ENCODE results near the gene C2CD2. TPM values are rescaled to one million over a fixed set of nuclear protein-coding genes. Genes with fewer than 3 reads are reported as not detected.

The C2CD2 gene
- total RNA-seq, 4 donors from 2014 or later: 11.6 to 25.3 (median 18.9) TPM

GRCh38 chr21:41943851-41944250 is 10.0 kb downstream of the C2CD2 start:
- Histone ChIP-seq H3K9me3 (no peaks in the 10 kb centered on the region), H3K36me3 (peaks cover 4 to 28% (median 12%) of the 10 kb centered on the region in 4 donors), H3K27me3 (no peaks in the 10 kb centered on the region), H3K4me3 (no peak overlapping the region), H3K4me1 (peaks cover 10 to 23% (median 15%) of the 10 kb centered on the region in 4 donors), H3K27ac (replicated peaks in 1 of 4) (no peak overlapping the region)
- TF ChIP-seq EP300 (IDR thresholded peaks at IDR 0.05) (no peak), POLR2AphosphoS5 (IDR thresholded peaks at IDR 0.05) (no peak), POLR2A (IDR thresholded peaks at IDR 0.05; ENCODE audit: low read depth) (no peak)
- TF ChIP-seq, protein P1, sequence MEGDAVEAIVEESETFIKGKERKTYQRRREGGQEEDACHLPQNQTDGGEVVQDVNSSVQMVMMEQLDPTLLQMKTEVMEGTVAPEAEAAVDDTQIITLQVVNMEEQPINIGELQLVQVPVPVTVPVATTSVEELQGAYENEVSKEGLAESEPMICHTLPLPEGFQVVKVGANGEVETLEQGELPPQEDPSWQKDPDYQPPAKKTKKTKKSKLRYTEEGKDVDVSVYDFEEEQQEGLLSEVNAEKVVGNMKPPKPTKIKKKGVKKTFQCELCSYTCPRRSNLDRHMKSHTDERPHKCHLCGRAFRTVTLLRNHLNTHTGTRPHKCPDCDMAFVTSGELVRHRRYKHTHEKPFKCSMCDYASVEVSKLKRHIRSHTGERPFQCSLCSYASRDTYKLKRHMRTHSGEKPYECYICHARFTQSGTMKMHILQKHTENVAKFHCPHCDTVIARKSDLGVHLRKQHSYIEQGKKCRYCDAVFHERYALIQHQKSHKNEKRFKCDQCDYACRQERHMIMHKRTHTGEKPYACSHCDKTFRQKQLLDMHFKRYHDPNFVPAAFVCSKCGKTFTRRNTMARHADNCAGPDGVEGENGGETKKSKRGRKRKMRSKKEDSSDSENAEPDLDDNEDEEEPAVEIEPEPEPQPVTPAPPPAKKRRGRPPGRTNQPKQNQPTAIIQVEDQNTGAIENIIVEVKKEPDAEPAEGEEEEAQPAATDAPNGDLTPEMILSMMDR (IDR thresholded peaks at IDR 0.05): no peak
- intact Hi-C loops (cut with DNase I): no loop called here
- DNase-seq (ENCODE audit: extremely low spot score): no peak
- WGBS: 93% methylated on average over 10 of the region's 10 CpGs

DNA sequence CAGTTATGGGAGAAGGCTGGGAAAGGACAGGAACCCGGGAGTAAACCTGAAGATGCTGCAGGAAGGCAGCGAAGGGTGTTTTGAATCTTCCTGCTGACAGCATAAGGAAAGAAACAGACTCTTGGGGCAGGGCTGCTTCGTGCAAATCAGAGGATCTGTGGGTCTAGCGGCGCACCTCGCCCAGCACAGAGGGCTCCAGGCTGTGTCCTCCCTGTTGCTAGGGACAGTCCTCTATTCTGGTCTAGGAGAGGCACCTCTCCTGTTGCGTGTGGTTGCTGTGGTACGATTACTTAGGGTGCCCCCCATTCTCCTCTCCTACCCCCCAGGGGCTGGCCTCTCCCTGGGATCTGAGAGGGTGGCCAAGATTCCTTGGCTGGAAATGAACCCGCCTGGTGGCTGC is 11.4 kb downstream of the C2CD2 start:
- TF ChIP-seq POLR2A (IDR thresholded peaks at IDR 0.05; ENCODE audit: low read depth) (no peak), POLR2AphosphoS5 (IDR thresholded peaks at IDR 0.05) (no peak), EP300 (IDR thresholded peaks at IDR 0.05) (no peak)
- TF ChIP-seq, protein P1 (IDR thresholded peaks at IDR 0.05): no peak
- no peak overlapping the region for H3K27ac ChIP-seq (replicated peaks in 1 of 4)

GRCh38 chr21:41941941-41942340 is 11.9 kb downstream of the C2CD2 start:
- DNase-seq (ENCODE audit: extremely low spot score): no peak
- H3K4me1 ChIP-seq: peaks cover 0 to 5% (median 0%) of the 10 kb centered on the region in 4 donors
- intact Hi-C loops (cut with DNase I): no loop called here
- TF ChIP-seq POLR2A (IDR thresholded peaks at IDR 0.05; ENCODE audit: low read depth): no peak
- no peak for TF ChIP-seq POLR2AphosphoS5 (IDR thresholded peaks at IDR 0.05)
- TF ChIP-seq, protein P1 (IDR thresholded peaks at IDR 0.05): no peak
- no peak for TF ChIP-seq EP300 (IDR thresholded peaks at IDR 0.05)
- H3K27me3 ChIP-seq: no peaks in the 10 kb centered on the region
- H3K4me3 ChIP-seq: no peak overlapping the region
- H3K36me3 ChIP-seq: peaks cover 5 to 30% (median 13%) of the 10 kb centered on the region in 4 donors
- H3K27ac ChIP-seq (replicated peaks in 1 of 4): no peak overlapping the region
- 91% methylated on average over 12 of the region's 12 CpGs for WGBS
- no peaks in the 10 kb centered on the region for H3K9me3 ChIP-seq

More for the DNA sequence above, 11.4 kb downstream of the C2CD2 start:
- Histone ChIP-seq H3K4me1 (peaks cover 0 to 10% (median 2%) of the 10 kb centered on the region in 4 donors), H3K9me3 (no peaks in the 10 kb centered on the region), H3K36me3 (peaks cover 5 to 30% (median 13%) of the 10 kb centered on the region in 4 donors), H3K4me3 (no peak overlapping the region), H3K27me3 (no peaks in the 10 kb centered on the region)
- WGBS: 86% methylated on average over 9 of the region's 9 CpGs
- DNase-seq (ENCODE audit: extremely low spot score): no peak
- intact Hi-C loops (cut with DNase I): no loop called here

GRCh38 chr21:41940431-41940830 is 13.4 kb downstream of the C2CD2 start:
- no peak for DNase-seq (ENCODE audit: extremely low spot score)
- peaks cover 0 to 5% (median 0%) of the 10 kb centered on the region in 4 donors for H3K4me1 ChIP-seq
- no peak overlapping the region for H3K27ac ChIP-seq (replicated peaks in 1 of 4)
- 91% methylated on average over 3 of the region's 3 CpGs for WGBS
- no peaks in the 10 kb centered on the region for H3K27me3 ChIP-seq
- H3K9me3 ChIP-seq: no peaks in the 10 kb centered on the region
- H3K36me3 ChIP-seq: peaks cover 5 to 30% (median 13%) of the 10 kb centered on the region in 4 donors
- no peak for TF ChIP-seq EP300 (IDR thresholded peaks at IDR 0.05)
- TF ChIP-seq POLR2AphosphoS5 (IDR thresholded peaks at IDR 0.05): no peak
- TF ChIP-seq POLR2A (IDR thresholded peaks at IDR 0.05; ENCODE audit: low read depth): no peak
- TF ChIP-seq, protein P1 (IDR thresholded peaks at IDR 0.05): no peak
- no peak overlapping the region for H3K4me3 ChIP-seq
- intact Hi-C loops (cut with DNase I): no loop called here

- Histone ChIP-seq H3K9me3 (no peaks in the 10 kb centered on the region), H3K4me1 (peaks cover 0 to 9% (median under 1%) of the 10 kb centered on the region in 4 donors), H3K4me3 (no peak overlapping the region), H3K36me3 (peaks cover 5 to 30% (median 13%) of the 10 kb centered on the region in 4 donors), H3K27me3 (no peaks in the 10 kb centered on the region), H3K27ac (replicated peaks in 1 of 4) (no peak overlapping the region)
- WGBS: 93% methylated on average over 4 of the region's 8 CpGs
- intact Hi-C loops (cut with DNase I): loop anchor here (10.0 kb wide), 1 partner anchor 175 kb away; no protein-coding TSS in a partner anchor
- no peak for DNase-seq (ENCODE audit: extremely low spot score)
- TF ChIP-seq, protein P1 (IDR thresholded peaks at IDR 0.05): no peak
- TF ChIP-seq POLR2AphosphoS5 (IDR thresholded peaks at IDR 0.05) (no peak), POLR2A (IDR thresholded peaks at IDR 0.05; ENCODE audit: low read depth) (no peak), EP300 (IDR thresholded peaks at IDR 0.05) (no peak)
Measured at GRCh38 chr21:41939391-41939790, 14.4 kb downstream of the C2CD2 start.

Measured in esophagus muscularis mucosa (tissue), 4 donors.